Heart left ventricle (tissue), 16 donors: ENCODE data around the gene RANBP10. TPM values are rescaled to one million over a fixed set of nuclear protein-coding genes. Genes with fewer than 3 reads are reported as not detected.

ENCODE experiments used
- ATAC-seq, 4 donors: fragments of 200-7000 bp; cut with Tn5 transposase; one replicate each; pipeline ENCODE4 v1.9.1; 2020 to 2022; ENCODE audit warnings: moderate library complexity in 4 of 4, mild to moderate bottlenecking in 3 of 4, moderate number of reproducible peaks in 1 of 4
- DNase-seq, 5 donors: peaks; one replicate each; pipeline ENCODE4 v3.0.0-alpha.2; 2020
- H3K27ac ChIP-seq, 12 donors: fragments of 200-600 bp; sonication (generic) in 4 of 12; one replicate each; pipeline versions ENCODE4 v1.5.0 to v1.8.0; 2016 to 2022; ENCODE audit warnings: mild to moderate bottlenecking in 2 of 12
- H3K27me3 ChIP-seq, 9 donors: fragments of 200-600 bp; sonication (generic) in 2 of 9; one replicate each; pipeline versions ENCODE4 v1.5.1 to v1.8.0; 2016 to 2022; ENCODE audit warnings: mild to moderate bottlenecking in 3 of 9
- H3K36me3 ChIP-seq, 9 donors: fragments of 200-600 bp; sonication (generic) in 2 of 9; one replicate each; pipeline versions ENCODE4 v1.5.0 to v1.8.0; 2018 to 2022; ENCODE audit warnings: mild to moderate bottlenecking in 2 of 9
- H3K4me1 ChIP-seq, 12 donors: fragments of 200-600 bp; sonication (generic) in 4 of 12; one replicate each; pipeline versions ENCODE4 v1.5.0 to v1.8.0; 2016 to 2022; ENCODE audit warnings: mild to moderate bottlenecking in 3 of 12
- H3K4me3 ChIP-seq, 12 donors: fragments of 200-600 bp; sonication (generic) in 4 of 12; one replicate each; pipeline versions ENCODE4 v1.5.0 to v1.8.0; 2017 to 2022; ENCODE audit warnings: mild to moderate bottlenecking in 9 of 12, moderate library complexity in 4 of 12
- H3K9me3 ChIP-seq, 12 donors: fragments of 200-600 bp; sonication (generic) in 4 of 12; one replicate each; pipeline versions ENCODE4 v1.5.0 to v1.8.0; 2016 to 2022; ENCODE audit warnings: mild to moderate bottlenecking in 1 of 12
- CTCF ChIP-seq, 12 donors: fragments of 200-600 bp; sonication (generic) in 4 of 12; IDR thresholded peaks; one replicate each; pipeline versions ENCODE4 v1.5.0 to v1.8.0; 2018 to 2022; ENCODE audit warnings: antibody characterized with exemption in 12 of 12, mild to moderate bottlenecking in 5 of 12
- POLR2A ChIP-seq, 2 donors: fragments of 450-650 bp; IDR thresholded peaks; one replicate each; pipeline ENCODE4 v1.6.1; 2017; ENCODE audit warnings: antibody characterized with exemption in 2 of 2, mild to moderate bottlenecking in 2 of 2, moderate library complexity in 2 of 2
- WGBS, 4 donors: extraction: QIAGEN DNeasy Blood & Tissue Kit in 2 of 4; methylation state at CpG; one replicate each; pipeline versions ENCODE4 v1.1.5 to v1.1.7; 2013 to 2018; 5-methylcytosine and 5-hydroxymethylcytosine counted together
- intact Hi-C, 10 donors: fragments of 100-400 bp; cut with DNase I; formaldehyde crosslinking; loops; one replicate each; pipeline versions ENCODE4 v1.11.1 to v1.14.2; 2022
- polyA plus RNA-seq, 2 donors: library from polyadenylated mRNA; stranded (reverse); fragments of 200-250 nt; gene quantifications; one replicate each; pipeline ENCODE4 v1.2.3, GENCODE V29; 2013
- total RNA-seq, 9 donors: library from RNA; depleted of rRNA in 2 of 9; stranded (reverse); fragments of >200 nt in 2 of 9; fragmentation: NEBNext Ultra II Directional in 3 of 9; extraction: Animal tissue kit (Norgen Biotek cat#: 25700) in 3 of 9; gene quantifications; one replicate each; pipeline versions ENCODE4 v1.1.0 to v1.2.4, GENCODE V29; 2016 to 2023
- donor health status: ischemic (EF 13 %, LVEDD 7.1; RV severe dilation, severe dysfunction).
- donor health status: healthy with polysubstance abuse.
- donor health status: DM: no; HTN: yes; CAD: no.
- donor health status: DM: no; HTN: no; CAD: no.
- donor health status: ischemic (EF 25% LVEDD 6.9; RV normal size, moderate dysfunction).
- donor health status: ischemic (EF 25% LVEDD 5.7; RV mildly dilated, moderate dysfunction).
- donor health status: healthy.
- donor health status: DM: yes; HTN: yes; CAD: no.
- donor health status: ischemic (EF 35%, LVEDD 5.7; RV mildly dilated, moderate dysfunction).
- donor health status: nonischemic (EF 11% LVEDD 7.7; RV severe dilation, severe dysfunction).
- donor health status: DM: yes; HTN: yes; CAD: no.
- donor health status: PGD.
- donor health status: ischemic (EF 29% LVEDD 5.4; RV normal size, mild dysfunction).
- donor health status: nonischemic (EF 23%, LVEDD 6.1; RV moderate dilation, normal function).

RANBP10 gene
- total and polyA plus RNA-seq, 11 donors: 5.6 to 19.7 (median 11.8) TPM

GRCh38 chr16:67764158-67764667, 42.1 kb downstream of the RANBP10 start:
- 91 to 95% (median 95%) methylated on average over 7 of the region's 7 CpGs for WGBS, 4 donors
- DNase-seq: no peak
- H3K4me3 ChIP-seq: no peak overlapping the region
- H3K27ac ChIP-seq: no peak overlapping the region
- no peaks in the 10 kb centered on the region for H3K27me3 ChIP-seq
- intact Hi-C loops: no loop called here
- no peak for ATAC-seq
- TF ChIP-seq CTCF (IDR thresholded peaks at IDR 0.05) (no peak), POLR2A (IDR thresholded peaks at IDR 0.05) (no peak)
- peaks cover 0 to 23% (median 6%) of the 10 kb centered on the region in 12 donors for H3K4me1 ChIP-seq
- peaks cover 0 to 27% (median 11%) of the 10 kb centered on the region in 9 donors for H3K36me3 ChIP-seq
- no peaks in the 10 kb centered on the region for H3K9me3 ChIP-seq

GRCh38 chr16:67763066-67763465, 43.3 kb downstream of the RANBP10 start:
- TF ChIP-seq CTCF (IDR thresholded peaks at IDR 0.05) (no peak), POLR2A (IDR thresholded peaks at IDR 0.05) (no peak)
- H3K27ac ChIP-seq: no peak overlapping the region
- ATAC-seq (peak in 1 of 4 donors; percentile 14), DNase-seq (no peak)
- no peaks in the 10 kb centered on the region for H3K9me3 ChIP-seq
- WGBS, 4 donors: 91 to 95% (median 93%) methylated on average over 5 of the region's 5 CpGs
- intact Hi-C loops: no loop called here
- H3K27me3 ChIP-seq: no peaks in the 10 kb centered on the region
- H3K36me3 ChIP-seq: peaks cover 0 to 21% (median 7%) of the 10 kb centered on the region in 9 donors
- peaks cover 0 to 23% (median 6%) of the 10 kb centered on the region in 12 donors for H3K4me1 ChIP-seq
- H3K4me3 ChIP-seq: no peak overlapping the region

GRCh38 chr16:67762385-67762784, 44.0 kb downstream of the RANBP10 start:
- DNase-seq (no peak), ATAC-seq (no peak)
- peaks cover 0 to 19% (median 12%) of the 10 kb centered on the region in 9 donors for H3K36me3 ChIP-seq
- H3K27me3 ChIP-seq: no peaks in the 10 kb centered on the region
- peaks cover 0 to 23% (median 6%) of the 10 kb centered on the region in 12 donors for H3K4me1 ChIP-seq
- no peaks in the 10 kb centered on the region for H3K9me3 ChIP-seq
- WGBS, 4 donors: 86 to 96% (median 94%) methylated on average over 2 of the region's 2 CpGs
- intact Hi-C loops: no loop called here
- no peak overlapping the region for H3K4me3 ChIP-seq
- no peak for TF ChIP-seq POLR2A (IDR thresholded peaks at IDR 0.05)
- TF ChIP-seq CTCF (IDR thresholded peaks at IDR 0.05): no peak
- H3K27ac ChIP-seq: no peak overlapping the region

GRCh38 chr16:67761924-67762323, 44.4 kb downstream of the RANBP10 start:
- no peak overlapping the region for H3K4me3 ChIP-seq
- 95 to 98% (median 96%) methylated on average over 1 of the region's 1 CpG for WGBS, 4 donors
- no peaks in the 10 kb centered on the region for H3K9me3 ChIP-seq
- DNase-seq: no peak
- ATAC-seq: no peak
- peaks cover 0 to 19% (median 12%) of the 10 kb centered on the region in 9 donors for H3K36me3 ChIP-seq
- no peaks in the 10 kb centered on the region for H3K27me3 ChIP-seq
- peaks cover 0 to 23% (median 6%) of the 10 kb centered on the region in 12 donors for H3K4me1 ChIP-seq
- no peak for TF ChIP-seq POLR2A (IDR thresholded peaks at IDR 0.05)
- no peak for TF ChIP-seq CTCF (IDR thresholded peaks at IDR 0.05)
- intact Hi-C loops: no loop called here
- H3K27ac ChIP-seq: no peak overlapping the region
